ENCODE data around the gene CDH4. TPM values are rescaled to one million over a fixed set of nuclear protein-coding genes. Genes with fewer than 3 reads are reported as not detected.

Gene CDH4
- polyA plus RNA-seq, 1 donor (not counting 4 experiments of a cell fraction or from before 2014, with no cell fraction given), result 2.2 TPM

GRCh38 chr20:61847986-61848385 lies 595.9 kb downstream of the CDH4 start:
- Histone ChIP-seq H3K4me2 (ENCODE audit: control insufficient read depth, extremely low read depth, insufficient read depth, low read depth, low read length) (no peak overlapping the region), H3K27ac (ENCODE audit: control insufficient read depth, insufficient read depth, low read length) (no peak overlapping the region), H3K9ac (ENCODE audit: control insufficient read depth, extremely low read depth, insufficient read depth, low read length) (no peak overlapping the region), H2AFZ (ENCODE audit: control insufficient read depth, low read length) (no peak overlapping the region), H3K4me3 (ENCODE audit: control insufficient read depth in 2 of 3, extremely low read depth in 1 of 3, insufficient read depth in 2 of 3, low read depth in 1 of 3, low read length in 3 of 3) (no peak overlapping the region), H3K9me1 (ENCODE audit: control insufficient read depth, extremely low read depth, insufficient read depth, low read length) (no peaks in the 10 kb centered on the region), H3K9me3 (ENCODE audit: control insufficient read depth, low read depth, low read length) (no peaks in the 10 kb centered on the region), H3K36me3 (ENCODE audit: control insufficient read depth in 2 of 2, extremely low read depth in 1 of 2, insufficient read depth in 2 of 2, low read length in 2 of 2) (no peaks in the 10 kb centered on the region), H3K27me3 (ENCODE audit: control insufficient read depth, extremely low read depth, insufficient read depth, low read length) (peaks cover 27% of the 10 kb centered on the region), H3K79me2 (ENCODE audit: control insufficient read depth, insufficient read depth, low read length) (no peaks in the 10 kb centered on the region), H3K4me1 (ENCODE audit: control insufficient read depth, extremely low read depth, insufficient read depth, low read length) (no peaks in the 10 kb centered on the region), H4K20me1 (ENCODE audit: control insufficient read depth, extremely low read depth, insufficient read depth, low read length) (no peaks in the 10 kb centered on the region)
- DNase-seq (ENCODE audit: low read depth, low spot score) (no peak), FAIRE-seq (no peak)
- dilution Hi-C loops (cut with MboI; ENCODE audit: extremely low pct_ligation_motif_present, low sequenced_read_pairs), result no loop called here
- TF ChIP-seq, protein P1, sequence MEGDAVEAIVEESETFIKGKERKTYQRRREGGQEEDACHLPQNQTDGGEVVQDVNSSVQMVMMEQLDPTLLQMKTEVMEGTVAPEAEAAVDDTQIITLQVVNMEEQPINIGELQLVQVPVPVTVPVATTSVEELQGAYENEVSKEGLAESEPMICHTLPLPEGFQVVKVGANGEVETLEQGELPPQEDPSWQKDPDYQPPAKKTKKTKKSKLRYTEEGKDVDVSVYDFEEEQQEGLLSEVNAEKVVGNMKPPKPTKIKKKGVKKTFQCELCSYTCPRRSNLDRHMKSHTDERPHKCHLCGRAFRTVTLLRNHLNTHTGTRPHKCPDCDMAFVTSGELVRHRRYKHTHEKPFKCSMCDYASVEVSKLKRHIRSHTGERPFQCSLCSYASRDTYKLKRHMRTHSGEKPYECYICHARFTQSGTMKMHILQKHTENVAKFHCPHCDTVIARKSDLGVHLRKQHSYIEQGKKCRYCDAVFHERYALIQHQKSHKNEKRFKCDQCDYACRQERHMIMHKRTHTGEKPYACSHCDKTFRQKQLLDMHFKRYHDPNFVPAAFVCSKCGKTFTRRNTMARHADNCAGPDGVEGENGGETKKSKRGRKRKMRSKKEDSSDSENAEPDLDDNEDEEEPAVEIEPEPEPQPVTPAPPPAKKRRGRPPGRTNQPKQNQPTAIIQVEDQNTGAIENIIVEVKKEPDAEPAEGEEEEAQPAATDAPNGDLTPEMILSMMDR (optimal IDR thresholded peaks at IDR 0.05 in 1 of 3, IDR thresholded peaks at IDR 0.05 in 1 of 3, conservative IDR thresholded peaks at IDR 0.05 in 1 of 3; ENCODE audit: extremely low read depth in 1 of 3, insufficient read depth in 2 of 3, low read length in 3 of 3), result no peak
- TF ChIP-seq EZH2 (IDR thresholded peaks at IDR 0.05; ENCODE audit: low read length), result no peak

- Histone ChIP-seq H3K4me2 (ENCODE audit: control insufficient read depth, extremely low read depth, insufficient read depth, low read depth, low read length) (no peak overlapping the region), H2AFZ (ENCODE audit: control insufficient read depth, low read length) (no peak overlapping the region), H3K36me3 (ENCODE audit: control insufficient read depth in 2 of 2, extremely low read depth in 1 of 2, insufficient read depth in 2 of 2, low read length in 2 of 2) (no peaks in the 10 kb centered on the region), H4K20me1 (ENCODE audit: control insufficient read depth, extremely low read depth, insufficient read depth, low read length) (no peaks in the 10 kb centered on the region), H3K27ac (ENCODE audit: control insufficient read depth, insufficient read depth, low read length) (no peak overlapping the region), H3K9ac (ENCODE audit: control insufficient read depth, extremely low read depth, insufficient read depth, low read length) (no peak overlapping the region), H3K27me3 (ENCODE audit: control insufficient read depth, extremely low read depth, insufficient read depth, low read length) (peaks cover 27% of the 10 kb centered on the region), H3K9me1 (ENCODE audit: control insufficient read depth, extremely low read depth, insufficient read depth, low read length) (no peaks in the 10 kb centered on the region), H3K9me3 (ENCODE audit: control insufficient read depth, low read depth, low read length) (no peaks in the 10 kb centered on the region), H3K4me1 (ENCODE audit: control insufficient read depth, extremely low read depth, insufficient read depth, low read length) (no peaks in the 10 kb centered on the region), H3K4me3 (ENCODE audit: control insufficient read depth in 2 of 3, extremely low read depth in 1 of 3, insufficient read depth in 2 of 3, low read depth in 1 of 3, low read length in 3 of 3) (no peak overlapping the region), H3K79me2 (ENCODE audit: control insufficient read depth, insufficient read depth, low read length) (no peaks in the 10 kb centered on the region)
- DNase-seq (ENCODE audit: low read depth, low spot score) (no peak), FAIRE-seq (no peak)
- no peak for TF ChIP-seq EZH2 (IDR thresholded peaks at IDR 0.05; ENCODE audit: low read length)
- TF ChIP-seq, protein P1 (optimal IDR thresholded peaks at IDR 0.05 in 1 of 3, IDR thresholded peaks at IDR 0.05 in 1 of 3, conservative IDR thresholded peaks at IDR 0.05 in 1 of 3; ENCODE audit: extremely low read depth in 1 of 3, insufficient read depth in 2 of 3, low read length in 3 of 3), result no peak
- dilution Hi-C loops (cut with MboI; ENCODE audit: extremely low pct_ligation_motif_present, low sequenced_read_pairs), result no loop called here
Observed at GRCh38 chr20:61848851-61849250, 596.8 kb downstream of the CDH4 start.

All from keratinocyte (primary cell).